ENCODE data around the gene SMR3B. TPM values are rescaled to one million over a fixed set of nuclear protein-coding genes. Genes with fewer than 3 reads are reported as not detected.

Gene SMR3B
- total and polyA plus RNA-seq, 2 donors from 2014 or later: not detected

DNA sequence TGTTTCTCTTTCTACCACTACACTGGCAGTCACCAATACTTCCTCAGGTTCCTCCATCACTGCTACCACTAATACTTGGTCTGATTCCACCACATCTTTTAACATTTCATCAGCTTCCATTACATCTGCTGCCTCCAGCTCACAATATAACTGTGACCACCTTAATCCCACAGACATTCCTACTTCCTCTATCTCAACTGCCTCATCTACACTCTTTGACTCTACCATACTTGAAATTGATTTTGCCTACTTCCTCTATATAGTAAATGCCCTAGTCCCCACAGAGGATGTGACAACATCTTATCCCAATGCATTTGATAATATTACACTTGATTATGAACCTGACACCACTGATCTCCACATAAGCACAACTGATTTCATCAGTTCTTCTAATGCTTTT lies 43.9 kb downstream of the SMR3B start:
- FAIRE-seq: no peak
- DNase-seq: no peak
- Histone ChIP-seq H3K4me1 (ENCODE audit: control insufficient read depth in 2 of 3, insufficient read depth in 2 of 3, low read depth in 1 of 3, low read length in 3 of 3) (no peaks in the 10 kb centered on the region), H3K9me3 (ENCODE audit: control insufficient read depth in 2 of 3, insufficient read depth in 1 of 3, low read length in 3 of 3) (peaks cover 0 to 3% (median 0%) of the 10 kb centered on the region in 3 donors), H3K27me3 (ENCODE audit: control insufficient read depth, insufficient read depth, low read length) (no peaks in the 10 kb centered on the region), H3K27ac (ENCODE audit: low read depth in 2 of 2, low read length in 2 of 2) (no peak overlapping the region), H3K36me3 (ENCODE audit: control insufficient read depth in 2 of 3, insufficient read depth in 3 of 3, low read length in 3 of 3) (no peaks in the 10 kb centered on the region), H3K9ac (ENCODE audit: low read length in 3 of 3) (no peak overlapping the region), H3K4me3 (ENCODE audit: low read length in 3 of 3) (no peak overlapping the region)
- intact Hi-C loops (cut with DNase I): no loop called here
- TF ChIP-seq, protein P1, sequence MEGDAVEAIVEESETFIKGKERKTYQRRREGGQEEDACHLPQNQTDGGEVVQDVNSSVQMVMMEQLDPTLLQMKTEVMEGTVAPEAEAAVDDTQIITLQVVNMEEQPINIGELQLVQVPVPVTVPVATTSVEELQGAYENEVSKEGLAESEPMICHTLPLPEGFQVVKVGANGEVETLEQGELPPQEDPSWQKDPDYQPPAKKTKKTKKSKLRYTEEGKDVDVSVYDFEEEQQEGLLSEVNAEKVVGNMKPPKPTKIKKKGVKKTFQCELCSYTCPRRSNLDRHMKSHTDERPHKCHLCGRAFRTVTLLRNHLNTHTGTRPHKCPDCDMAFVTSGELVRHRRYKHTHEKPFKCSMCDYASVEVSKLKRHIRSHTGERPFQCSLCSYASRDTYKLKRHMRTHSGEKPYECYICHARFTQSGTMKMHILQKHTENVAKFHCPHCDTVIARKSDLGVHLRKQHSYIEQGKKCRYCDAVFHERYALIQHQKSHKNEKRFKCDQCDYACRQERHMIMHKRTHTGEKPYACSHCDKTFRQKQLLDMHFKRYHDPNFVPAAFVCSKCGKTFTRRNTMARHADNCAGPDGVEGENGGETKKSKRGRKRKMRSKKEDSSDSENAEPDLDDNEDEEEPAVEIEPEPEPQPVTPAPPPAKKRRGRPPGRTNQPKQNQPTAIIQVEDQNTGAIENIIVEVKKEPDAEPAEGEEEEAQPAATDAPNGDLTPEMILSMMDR (IDR thresholded peaks at IDR 0.05; ENCODE audit: borderline replicate concordance, extremely low read depth, insufficient read depth): no peak

DNA sequence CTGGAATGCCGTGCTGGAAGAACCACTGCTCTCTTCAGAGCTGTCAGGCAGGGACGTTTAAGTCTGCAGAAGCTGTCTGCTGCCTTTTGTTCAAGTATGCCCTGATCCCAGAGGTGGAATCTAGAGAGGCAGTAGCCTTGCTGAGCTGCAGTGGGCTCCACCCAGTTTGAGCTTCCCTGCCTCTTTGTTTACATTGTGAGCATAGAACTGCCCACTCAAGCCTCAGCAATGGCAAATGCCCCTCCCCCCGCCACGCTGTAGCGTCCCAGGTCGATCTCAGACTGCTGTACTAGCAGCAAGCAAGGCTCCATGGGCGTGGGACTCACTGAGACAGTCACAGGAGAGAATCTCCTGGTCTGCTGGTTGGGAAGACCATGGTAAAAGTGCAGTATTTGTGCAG lies 54.3 kb downstream of the SMR3B start:
- FAIRE-seq (no peak), DNase-seq (no peak)
- TF ChIP-seq, protein P1 (IDR thresholded peaks at IDR 0.05; ENCODE audit: borderline replicate concordance, extremely low read depth, insufficient read depth): no peak
- H3K27me3 ChIP-seq (ENCODE audit: control insufficient read depth, insufficient read depth, low read length): no peaks in the 10 kb centered on the region
- no peaks in the 10 kb centered on the region for H3K36me3 ChIP-seq (ENCODE audit: control insufficient read depth in 2 of 3, insufficient read depth in 3 of 3, low read length in 3 of 3)
- no peak overlapping the region for H3K9ac ChIP-seq (ENCODE audit: low read length in 3 of 3)
- H3K27ac ChIP-seq (ENCODE audit: low read depth in 2 of 2, low read length in 2 of 2): no peak overlapping the region
- H3K9me3 ChIP-seq (ENCODE audit: control insufficient read depth in 2 of 3, insufficient read depth in 1 of 3, low read length in 3 of 3): no peaks in the 10 kb centered on the region
- H3K4me1 ChIP-seq (ENCODE audit: control insufficient read depth in 2 of 3, insufficient read depth in 2 of 3, low read depth in 1 of 3, low read length in 3 of 3): no peaks in the 10 kb centered on the region
- no peak overlapping the region for H3K4me3 ChIP-seq (ENCODE audit: low read length in 3 of 3)
- intact Hi-C loops (cut with DNase I): no loop called here

Other genes starting within 250 kb of the SMR3B start
- not detected for gene PRR27, start 228.9 kb upstream of the SMR3B start, total RNA-seq
- not detected for gene PRR27, start 228.9 kb upstream of the SMR3B start, polyA plus RNA-seq (ENCODE audit: insufficient read depth, low read depth, low replicate concordance)
- gene ODAM, start 187.4 kb upstream of the SMR3B start, total RNA-seq: not detected
- 4.0 TPM for gene ODAM, start 187.4 kb upstream of the SMR3B start, polyA plus RNA-seq (ENCODE audit: insufficient read depth, low read depth, low replicate concordance)
- gene FDCSP, start 157.0 kb upstream of the SMR3B start, total RNA-seq: 0.50 TPM
- not detected for gene FDCSP, start 157.0 kb upstream of the SMR3B start, polyA plus RNA-seq (ENCODE audit: insufficient read depth, low read depth, low replicate concordance)
- gene CSN3, start 140.5 kb upstream of the SMR3B start, total RNA-seq: not detected
- not detected for gene CSN3, start 140.5 kb upstream of the SMR3B start, polyA plus RNA-seq (ENCODE audit: insufficient read depth, low read depth, low replicate concordance)
- gene CABS1, start 48.1 kb upstream of the SMR3B start, total RNA-seq: not detected
- gene CABS1, start 48.1 kb upstream of the SMR3B start, polyA plus RNA-seq (ENCODE audit: insufficient read depth, low read depth, low replicate concordance): not detected
- gene SMR3A, start 22.4 kb upstream of the SMR3B start, total RNA-seq: not detected
- not detected for gene SMR3A, start 22.4 kb upstream of the SMR3B start, polyA plus RNA-seq (ENCODE audit: insufficient read depth, low read depth, low replicate concordance)
- not detected for gene OPRPN, start 14.8 kb downstream of the SMR3B start, total RNA-seq
- gene OPRPN, start 14.8 kb downstream of the SMR3B start, polyA plus RNA-seq (ENCODE audit: insufficient read depth, low read depth, low replicate concordance): not detected
- not detected for gene MUC7, start 89.1 kb downstream of the SMR3B start, total RNA-seq
- gene MUC7, start 89.1 kb downstream of the SMR3B start, polyA plus RNA-seq (ENCODE audit: insufficient read depth, low read depth, low replicate concordance): not detected
- gene AMTN, start 135.4 kb downstream of the SMR3B start, total RNA-seq: not detected
- gene AMTN, start 135.4 kb downstream of the SMR3B start, polyA plus RNA-seq (ENCODE audit: insufficient read depth, low read depth, low replicate concordance): not detected
- not detected for gene AMBN, start 209.1 kb downstream of the SMR3B start, total RNA-seq
- gene AMBN, start 209.1 kb downstream of the SMR3B start, polyA plus RNA-seq (ENCODE audit: insufficient read depth, low read depth, low replicate concordance): not detected
- gene ENAM, start 245.6 kb downstream of the SMR3B start, total RNA-seq: 6.7 TPM
- 3.9 TPM for gene ENAM, start 245.6 kb downstream of the SMR3B start, polyA plus RNA-seq (ENCODE audit: insufficient read depth, low read depth, low replicate concordance)

Data from kidney (tissue), 14 donors.